HFFc6 (cell line): ENCODE results near the gene RADIL. TPM values are rescaled to one million over a fixed set of nuclear protein-coding genes. Genes with fewer than 3 reads are reported as not detected.

Experiments used
- DNase-seq: peaks from one replicate; pipeline ENCODE4 v3.0.0-alpha.2; 2018
- H3K27ac Mint-ChIP-seq: 2 replicates; pipeline ENCODE4 v1.8.0; 2020; ENCODE audit warnings: mild to moderate bottlenecking, mixed read lengths
- H3K27me3 Mint-ChIP-seq: 2 replicates; pipeline ENCODE4 v1.8.0; 2021; ENCODE audit warnings: mild to moderate bottlenecking, moderate library complexity, mixed read lengths; ENCODE audit not compliant: insufficient read depth
- H3K36me3 Mint-ChIP-seq: 2 replicates; pipeline ENCODE4 v1.8.0; 2021; ENCODE audit warnings: low read depth, mixed read lengths
- H3K4me1 Mint-ChIP-seq: 2 replicates; pipeline ENCODE4 v1.8.0; 2020; ENCODE audit warnings: low read depth, mixed read lengths
- H3K4me3 Mint-ChIP-seq: 2 replicates; pipeline ENCODE4 v1.8.0; 2020; ENCODE audit warnings: mild to moderate bottlenecking, moderate library complexity, mixed read lengths
- H3K9me3 Mint-ChIP-seq: 2 replicates; pipeline ENCODE4 v1.8.0; 2020; ENCODE audit warnings: mild to moderate bottlenecking, mixed read lengths
- total RNA-seq, 6 experiments: library from RNA; stranded (reverse); fragmentation: NEBNext Ultra II Directional; extraction: Animal tissue kit (Norgen Biotek cat#: 25700); gene quantifications; 2 replicates in 1 of 6; 3 replicates in 5 of 6; pipeline ENCODE4 v1.2.3, GENCODE V29; 2021
- TF ChIP-seq, protein P1 (sequence below): fragments of 200-600 bp; sonication (generic); IDR thresholded peaks from 2 replicates; pipeline ENCODE4 v1.5.0; 2021; ENCODE audit warnings: antibody characterized with exemption, mild to moderate bottlenecking

Gene RADIL
- total RNA-seq, 6 experiments from 2014 or later: 0.09 to 0.43 (median 0.24) TPM

DNA sequence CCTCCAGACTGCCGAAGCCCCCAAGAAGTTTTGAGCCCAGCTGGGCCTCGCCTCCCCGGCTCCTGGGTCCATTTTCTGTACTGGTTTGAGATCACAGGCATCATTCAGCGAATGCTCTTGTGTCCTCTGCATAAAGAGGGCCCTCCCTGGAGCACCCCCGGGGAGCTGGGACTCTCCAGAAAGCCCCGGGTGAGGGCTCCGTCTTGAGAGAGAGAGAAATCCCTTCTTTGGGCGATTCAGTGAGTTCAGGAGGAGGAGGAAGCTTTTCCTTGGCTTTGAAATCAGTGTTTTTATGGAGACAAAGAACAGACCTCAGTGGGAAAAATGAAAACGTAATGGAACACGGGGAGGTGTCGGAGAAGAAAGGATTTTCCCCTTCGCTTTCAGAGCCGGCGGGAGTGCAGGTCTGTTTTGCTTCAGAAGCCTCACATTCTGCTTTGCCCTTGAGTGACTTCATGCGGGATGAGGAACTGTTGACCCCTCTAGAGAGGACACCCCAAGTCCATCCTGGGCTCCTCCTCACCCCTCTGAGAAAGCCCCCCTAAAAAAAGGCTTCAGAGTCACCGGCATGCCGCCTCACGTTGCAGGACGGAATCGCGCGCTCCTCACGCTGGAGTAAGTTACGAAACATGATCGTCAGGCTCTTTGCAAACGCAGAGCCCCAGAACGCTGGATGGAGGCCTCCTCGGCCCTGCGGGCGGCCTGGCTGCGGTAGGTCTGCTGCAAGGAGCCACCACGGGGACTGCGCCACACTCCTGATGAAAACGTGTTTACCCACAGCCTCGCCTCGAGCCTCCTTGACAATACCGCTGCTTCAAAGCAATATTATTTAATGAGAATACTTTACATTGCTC, 116.6 kb downstream of the RADIL start:
- no peaks in the 10 kb centered on the region for H3K9me3 Mint-ChIP-seq
- H3K4me3 Mint-ChIP-seq: no peak overlapping the region; the same call in 1 of the 2 replicates
- no peak for DNase-seq
- peaks cover 9% of the 10 kb centered on the region for H3K36me3 Mint-ChIP-seq
- TF ChIP-seq, protein P1, sequence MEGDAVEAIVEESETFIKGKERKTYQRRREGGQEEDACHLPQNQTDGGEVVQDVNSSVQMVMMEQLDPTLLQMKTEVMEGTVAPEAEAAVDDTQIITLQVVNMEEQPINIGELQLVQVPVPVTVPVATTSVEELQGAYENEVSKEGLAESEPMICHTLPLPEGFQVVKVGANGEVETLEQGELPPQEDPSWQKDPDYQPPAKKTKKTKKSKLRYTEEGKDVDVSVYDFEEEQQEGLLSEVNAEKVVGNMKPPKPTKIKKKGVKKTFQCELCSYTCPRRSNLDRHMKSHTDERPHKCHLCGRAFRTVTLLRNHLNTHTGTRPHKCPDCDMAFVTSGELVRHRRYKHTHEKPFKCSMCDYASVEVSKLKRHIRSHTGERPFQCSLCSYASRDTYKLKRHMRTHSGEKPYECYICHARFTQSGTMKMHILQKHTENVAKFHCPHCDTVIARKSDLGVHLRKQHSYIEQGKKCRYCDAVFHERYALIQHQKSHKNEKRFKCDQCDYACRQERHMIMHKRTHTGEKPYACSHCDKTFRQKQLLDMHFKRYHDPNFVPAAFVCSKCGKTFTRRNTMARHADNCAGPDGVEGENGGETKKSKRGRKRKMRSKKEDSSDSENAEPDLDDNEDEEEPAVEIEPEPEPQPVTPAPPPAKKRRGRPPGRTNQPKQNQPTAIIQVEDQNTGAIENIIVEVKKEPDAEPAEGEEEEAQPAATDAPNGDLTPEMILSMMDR: no peak
- peaks cover 1% of the 10 kb centered on the region; the same call in 1 of the 2 replicates for H3K27me3 Mint-ChIP-seq
- H3K27ac Mint-ChIP-seq: no peak overlapping the region; the same call in 1 of the 2 replicates
- no peaks in the 10 kb centered on the region; the same call in 1 of the 2 replicates for H3K4me1 Mint-ChIP-seq

DNA sequence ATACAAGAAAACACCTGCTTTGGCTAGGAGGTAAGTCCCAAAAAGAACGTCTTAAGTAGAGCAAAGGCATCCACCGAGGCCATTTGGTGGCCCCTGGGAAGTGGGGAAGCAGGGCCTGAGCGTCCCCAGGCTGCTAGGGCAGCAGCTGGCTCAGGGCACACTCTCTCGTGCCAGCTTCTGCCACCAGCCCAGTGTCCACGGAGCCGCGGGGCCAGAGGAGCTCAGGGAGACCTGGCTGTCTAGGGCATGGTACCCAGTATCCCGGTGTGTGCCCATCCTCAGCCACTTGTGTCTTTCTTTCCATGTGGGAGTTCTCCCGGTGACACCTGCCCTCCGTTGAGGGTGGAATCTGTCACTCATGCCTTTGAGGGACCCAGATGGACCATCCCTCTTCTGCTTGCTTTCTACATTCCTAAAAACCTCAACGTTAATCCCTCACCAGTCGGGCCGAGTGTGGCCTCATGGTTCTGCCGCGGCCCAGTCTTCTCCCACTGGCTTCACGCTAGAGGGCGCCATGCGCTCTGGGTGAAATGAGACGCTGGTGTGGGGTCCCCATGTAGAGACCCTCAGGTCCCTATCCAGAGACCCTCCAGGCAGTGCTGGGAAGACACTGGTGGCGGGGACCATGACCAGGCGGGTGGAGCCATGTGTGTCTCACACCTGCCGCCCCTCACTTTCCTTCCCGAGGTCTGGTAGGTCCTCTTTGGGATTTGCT, 117.6 kb downstream of the RADIL start:
- Mint-ChIP-seq H3K9me3 (no peaks in the 10 kb centered on the region), H3K4me1 (no peaks in the 10 kb centered on the region; the same call in 1 of the 2 replicates), H3K36me3 (peaks cover 14% of the 10 kb centered on the region), H3K4me3 (no peak overlapping the region), H3K27me3 (peaks cover 1% of the 10 kb centered on the region), H3K27ac (no peak overlapping the region; the same call in 1 of the 2 replicates)
- TF ChIP-seq, protein P1: peak; percentile 39; the same call in 1 of the 2 replicates
- DNase-seq: no peak

DNA sequence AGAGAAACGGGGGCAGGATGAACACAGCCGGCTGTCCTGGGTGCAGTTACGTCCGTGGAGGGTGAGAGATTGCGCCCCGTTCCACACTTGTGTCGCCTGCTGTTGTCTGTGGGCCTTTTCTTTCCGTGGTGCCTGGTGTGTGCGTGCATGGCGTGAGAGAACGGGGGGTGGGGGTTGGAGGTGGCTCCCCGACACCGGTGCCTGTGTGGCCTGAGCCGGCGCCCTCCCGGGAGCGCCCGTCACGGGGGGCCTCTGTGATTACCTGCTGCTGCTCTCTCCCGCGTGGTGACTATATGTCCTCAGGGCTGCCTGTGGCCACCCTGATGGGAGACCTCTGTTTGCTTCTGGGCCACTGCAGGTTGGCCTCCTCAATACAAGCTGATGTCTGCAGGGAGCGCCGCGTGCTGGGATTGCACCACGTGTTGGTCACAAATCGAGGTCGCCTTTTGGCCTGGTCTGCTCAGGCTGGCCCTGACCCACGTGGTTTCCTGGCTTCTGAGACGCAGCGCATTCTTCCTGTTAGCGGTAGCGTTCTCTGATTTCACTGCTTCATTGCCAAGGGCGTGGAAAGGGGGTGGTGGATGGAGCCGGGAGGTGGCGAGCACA, 119.0 kb downstream of the RADIL start:
- DNase-seq: no peak
- TF ChIP-seq, protein P1: no peak
- Mint-ChIP-seq H3K4me1 (no peaks in the 10 kb centered on the region; the same call in 1 of the 2 replicates), H3K36me3 (peaks cover 18% of the 10 kb centered on the region), H3K9me3 (no peaks in the 10 kb centered on the region), H3K27ac (no peak overlapping the region), H3K27me3 (peaks cover 1% of the 10 kb centered on the region), H3K4me3 (no peak overlapping the region)

DNA sequence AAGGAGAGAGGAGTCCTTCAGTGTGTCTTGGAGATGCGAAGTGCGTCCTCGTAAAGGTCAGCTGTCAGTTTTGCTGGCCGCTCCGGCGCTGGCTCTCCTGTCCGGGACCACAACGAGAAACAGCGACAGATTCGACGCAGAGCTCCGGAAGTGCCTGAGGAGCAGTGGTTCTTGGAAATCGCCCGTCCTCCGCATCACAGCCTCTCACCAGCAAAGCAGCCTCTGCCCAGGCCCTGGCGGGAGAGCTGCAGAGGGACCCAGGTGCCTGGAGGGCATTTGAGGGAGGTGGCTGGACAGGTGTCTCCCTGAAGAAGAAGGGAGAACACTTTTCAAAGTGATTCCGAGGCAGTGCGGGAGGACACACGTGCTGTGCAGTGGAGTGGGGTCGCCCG, 119.7 kb downstream of the RADIL start:
- Mint-ChIP-seq H3K27ac (no peak overlapping the region), H3K4me1 (no peaks in the 10 kb centered on the region), H3K36me3 (peaks cover 18% of the 10 kb centered on the region), H3K4me3 (no peak overlapping the region), H3K27me3 (peaks cover 1% of the 10 kb centered on the region), H3K9me3 (no peaks in the 10 kb centered on the region)
- TF ChIP-seq, protein P1: no peak
- DNase-seq: no peak

DNA sequence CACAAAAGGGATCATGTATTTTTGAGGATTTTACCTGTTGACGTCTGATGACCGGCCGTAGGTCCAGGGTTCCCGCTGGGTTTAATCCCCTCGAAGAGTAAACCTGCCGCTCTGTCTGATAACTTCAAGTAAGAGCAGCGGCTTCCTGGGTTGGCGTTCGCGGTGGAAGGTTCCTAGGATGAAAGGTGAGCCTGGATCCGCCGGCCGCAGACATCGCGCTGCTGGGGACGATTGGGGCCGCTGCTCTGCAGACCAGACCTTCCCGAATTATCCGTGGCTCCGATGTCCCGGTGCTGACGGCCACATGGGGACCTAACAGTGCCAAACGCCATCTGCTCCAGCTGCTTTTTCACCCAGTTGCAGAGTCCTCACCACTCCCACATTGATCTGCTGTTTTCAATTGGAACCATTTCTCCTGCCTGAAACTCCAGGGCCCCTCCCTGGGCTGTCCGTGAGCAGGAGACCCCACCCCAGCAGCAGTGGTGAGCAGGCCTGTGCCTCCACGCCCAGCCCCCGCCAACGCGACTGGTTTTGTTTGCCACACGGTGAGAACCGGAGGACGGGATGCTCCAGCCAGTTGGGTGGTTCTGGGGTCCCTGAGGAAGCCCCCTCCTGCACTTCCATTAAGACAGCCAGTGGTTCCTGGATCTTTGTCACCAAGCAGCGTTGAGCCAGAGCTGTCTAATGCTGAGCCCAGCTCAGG, 120.3 kb downstream of the RADIL start:
- no peaks in the 10 kb centered on the region for H3K4me1 Mint-ChIP-seq
- DNase-seq: no peak
- no peak overlapping the region for H3K4me3 Mint-ChIP-seq
- peaks cover 1% of the 10 kb centered on the region for H3K27me3 Mint-ChIP-seq
- no peaks in the 10 kb centered on the region for H3K9me3 Mint-ChIP-seq
- H3K36me3 Mint-ChIP-seq: peaks cover 18% of the 10 kb centered on the region
- TF ChIP-seq, protein P1: no peak
- no peak overlapping the region for H3K27ac Mint-ChIP-seq
